ENCODE results near the gene CANX. TPM values are rescaled to one million over a fixed set of nuclear protein-coding genes. Genes with fewer than 3 reads are reported as not detected.

Gene CANX
- total RNA-seq, 2 experiments from 2014 or later = 164 to 451 TPM

- CTCF ChIA-PET (ENCODE audit: unreplicated experiment) = no interaction called here
- no peak overlapping the region for H3K4me3 ChIP-seq (ENCODE audit: low read depth, low read length, poor library complexity, severe bottlenecking)
- POLR2A ChIA-PET = interaction anchor here (0.6 to 1.4 kb wide), 3 partner anchors 11 to 17 kb away, joined by 3 to 7 read pairs (median 4); no protein-coding TSS in a partner anchor
- H3K27ac ChIP-seq (ENCODE audit: low read depth, low read length, poor library complexity, severe bottlenecking) = no peak overlapping the region
- no peaks in the 10 kb centered on the region for H3K9me3 ChIP-seq (ENCODE audit: low read length)
- no peaks in the 10 kb centered on the region for H3K9me2 ChIP-seq (ENCODE audit: insufficient read depth, low read length)
- peaks cover 33% of the 10 kb centered on the region; the same call in 1 of the 2 replicates for H3K79me2 ChIP-seq (ENCODE audit: insufficient read depth, low read depth, low read length)
- peaks cover 17% of the 10 kb centered on the region for H3K4me1 ChIP-seq (ENCODE audit: insufficient read depth, low read length, poor library complexity, severe bottlenecking)
- H3K4me2 ChIP-seq (ENCODE audit: low read length) = no peak overlapping the region
- no TSS peak for BruUV-seq (replicated peaks)
- TF ChIP-seq EZH2phosphoT487 (IDR thresholded peaks at IDR 0.05; ENCODE audit: borderline replicate concordance, low read depth, low read length) = no peak
- no peak for TF ChIP-seq CTCF (conservative IDR thresholded peaks at IDR 0.05; ENCODE audit: low read length)
- no peak for DNase-seq (ENCODE audit: low spot score)
- no peak overlapping the region for H2AFZ ChIP-seq (ENCODE audit: low read length)
- peaks cover 62% of the 10 kb centered on the region for H3K36me3 ChIP-seq (ENCODE audit: insufficient read depth, low read length)
- intact Hi-C loops (cut with micrococcal nuclease; ENCODE audit: unreplicated experiment) = loop anchor here (10.0 kb wide), 1 partner anchor 209 kb away; no protein-coding TSS in a partner anchor
- peaks cover 10% of the 10 kb centered on the region for H4K20me1 ChIP-seq (ENCODE audit: insufficient read depth, low read length)
These were observed 67.4 kb downstream of the CANX start for GRCh38 chr5:179766021-179766725.

- intact Hi-C loops (cut with micrococcal nuclease; ENCODE audit: unreplicated experiment) = loop anchor here (10.0 kb wide), 1 partner anchor 208 kb away; no protein-coding TSS in a partner anchor
These were observed 68.1 kb downstream of the CANX start for GRCh38 chr5:179766726-179767455.

More at GRCh38 chr5:179766726-179767455, 68.1 kb downstream of the CANX start:
- H3K4me2 ChIP-seq (ENCODE audit: low read length) = no peak overlapping the region
- peaks cover 11% of the 10 kb centered on the region for H3K4me1 ChIP-seq (ENCODE audit: insufficient read depth, low read length, poor library complexity, severe bottlenecking)
- H3K9me3 ChIP-seq (ENCODE audit: low read length) = no peaks in the 10 kb centered on the region
- no peak for TF ChIP-seq EZH2phosphoT487 (IDR thresholded peaks at IDR 0.05; ENCODE audit: borderline replicate concordance, low read depth, low read length)
- TF ChIP-seq CTCF (conservative IDR thresholded peaks at IDR 0.05; ENCODE audit: low read length) = no peak
- H3K79me2 ChIP-seq (ENCODE audit: insufficient read depth, low read depth, low read length) = peaks cover 28% of the 10 kb centered on the region; the same call in 1 of the 2 replicates
- no peak overlapping the region for H2AFZ ChIP-seq (ENCODE audit: low read length)
- H3K9me2 ChIP-seq (ENCODE audit: insufficient read depth, low read length) = no peaks in the 10 kb centered on the region
- peaks cover 69% of the 10 kb centered on the region for H3K36me3 ChIP-seq (ENCODE audit: insufficient read depth, low read length)
- H4K20me1 ChIP-seq (ENCODE audit: insufficient read depth, low read length) = peaks cover 10% of the 10 kb centered on the region
- CTCF ChIA-PET (ENCODE audit: unreplicated experiment) = no interaction called here
- no peak for DNase-seq (ENCODE audit: low spot score)
- POLR2A ChIA-PET = interaction anchor here (0.6 to 1.4 kb wide), 5 partner anchors 12 to 90 kb away, joined by 3 to 7 read pairs (median 4); no protein-coding TSS in a partner anchor
- no TSS peak for BruUV-seq (replicated peaks)
- H3K27ac ChIP-seq (ENCODE audit: low read depth, low read length, poor library complexity, severe bottlenecking) = no peak overlapping the region
- H3K4me3 ChIP-seq (ENCODE audit: low read depth, low read length, poor library complexity, severe bottlenecking) = no peak overlapping the region
